GM12873 (cell line): Measurements from ENCODE around the gene ZFX.

Source experiments
- CTCF ChIP-seq: IDR thresholded peaks from 2 replicates; pipeline ENCODE4 v1.5.1; 2012; ENCODE audit warnings: low read depth, mild to moderate bottlenecking, moderate library complexity, low read length, control low read depth; ENCODE audit not compliant: insufficient read depth; ENCODE audit errors: missing control alignments

The ZFX gene

DNA sequence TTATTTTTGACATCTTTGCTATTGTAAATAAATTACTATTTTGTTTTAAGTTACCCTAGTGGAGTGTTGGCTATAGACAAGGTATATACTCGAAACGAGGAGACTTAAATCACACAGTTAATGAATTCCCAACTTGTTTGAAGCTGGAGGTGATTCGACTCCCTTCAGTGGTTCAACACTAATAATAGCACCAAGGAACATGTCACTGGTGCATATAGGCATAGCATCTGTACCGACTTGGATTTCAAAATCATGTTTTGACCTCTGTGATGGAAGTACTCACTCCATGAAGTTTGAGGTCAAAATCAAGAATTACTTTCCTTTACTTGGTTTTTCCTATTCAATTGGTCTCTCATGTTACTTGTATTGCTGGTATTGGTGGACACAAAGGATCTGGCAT lies 66.5 kb downstream of the ZFX start:
- no peak for TF ChIP-seq CTCF

DNA sequence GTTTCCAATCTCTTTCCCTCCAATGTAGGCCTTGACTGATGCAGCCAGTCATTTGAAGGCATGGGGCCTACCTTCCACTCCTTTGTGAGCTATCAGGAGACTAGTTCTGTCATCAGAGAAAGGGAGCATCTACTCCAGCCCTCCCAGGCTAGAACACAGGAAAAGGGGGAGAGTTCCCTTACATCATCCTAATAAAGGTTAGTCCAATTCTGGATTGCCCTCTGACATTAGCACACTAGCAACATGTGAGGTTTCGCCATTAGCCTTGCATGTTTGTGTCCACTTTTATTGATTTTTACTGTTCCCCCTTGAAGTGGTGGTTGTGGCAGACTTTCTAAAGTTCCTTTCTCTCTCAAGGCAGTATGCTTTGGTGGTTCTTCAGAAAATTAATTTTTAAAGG lies 67.3 kb downstream of the ZFX start:
- no peak for TF ChIP-seq CTCF

DNA sequence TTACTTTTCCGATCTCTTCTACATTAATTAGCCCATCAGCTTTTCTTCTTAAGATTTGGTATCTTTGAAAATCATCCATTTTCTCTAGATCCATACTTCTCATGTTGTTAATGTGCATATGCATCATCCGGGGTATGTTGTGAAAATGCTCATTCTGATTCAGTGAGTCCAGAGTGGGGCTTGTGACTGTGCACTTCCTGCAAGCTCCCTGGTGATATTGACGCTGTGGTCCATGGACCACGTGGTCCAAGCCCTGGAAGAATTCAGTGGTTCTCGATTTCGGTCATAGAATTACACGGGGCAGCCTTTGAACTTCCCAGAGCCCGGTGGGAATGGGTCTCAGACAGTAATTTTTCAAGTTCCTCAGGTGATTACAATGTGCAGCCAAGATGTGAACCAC lies 69.8 kb downstream of the ZFX start:
- TF ChIP-seq CTCF, result no peak

DNA sequence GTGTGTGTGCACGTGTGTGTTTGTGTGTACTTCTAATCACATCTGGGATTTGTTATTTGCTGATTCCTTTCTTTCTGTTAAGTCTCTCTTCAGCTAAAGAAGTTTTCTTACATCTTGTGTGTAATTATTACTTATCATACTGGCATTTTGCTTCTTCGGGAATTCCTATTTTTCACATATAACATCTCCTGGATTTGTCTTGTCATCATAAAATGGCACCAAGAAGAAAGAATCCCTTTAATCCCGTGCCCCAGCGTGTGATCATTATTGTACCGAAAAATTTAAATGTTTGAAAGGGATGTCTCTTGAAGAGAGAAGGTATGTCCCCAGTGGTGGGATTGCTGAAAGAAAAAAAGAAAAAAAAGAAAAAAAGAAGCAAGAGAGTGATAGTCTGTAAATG lies 72.3 kb downstream of the ZFX start:
- TF ChIP-seq CTCF, result no peak

GRCh38 chrX:24225265-24225664 lies 75.7 kb downstream of the ZFX start:
- TF ChIP-seq CTCF, result no peak

GRCh38 chrX:24226176-24226575 lies 76.6 kb downstream of the ZFX start:
- no peak for TF ChIP-seq CTCF

DNA sequence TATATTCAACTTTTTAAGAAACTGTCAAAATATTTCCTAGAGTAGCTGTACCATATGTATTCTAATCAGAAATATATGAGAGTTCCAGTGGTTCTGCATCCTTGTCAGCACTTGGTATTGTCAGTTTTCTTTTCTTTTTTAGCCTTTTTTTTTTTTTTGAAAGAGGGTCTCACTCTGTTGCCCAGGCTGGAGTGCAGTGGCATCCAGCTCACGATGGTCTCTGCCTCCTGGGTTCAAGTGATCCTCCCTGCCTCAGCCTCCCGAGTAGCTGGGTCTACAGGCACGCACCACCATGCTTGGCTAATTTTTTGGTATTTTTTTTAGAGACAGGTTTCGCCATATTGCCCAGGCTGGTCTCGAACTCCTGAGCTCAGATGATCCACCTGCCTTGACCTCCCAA lies 79.1 kb downstream of the ZFX start:
- no peak for TF ChIP-seq CTCF
